Measurements from ENCODE around the gene MARS1.
"Not testable (repeated sequence)": the region's sequence is repeated elsewhere in the genome, so short reads cannot be mapped to it uniquely, and the experiment has no call there.

MARS1 gene

GRCh38 chr12:57489157-57489641 lies 1.3 kb downstream of the MARS1 start:
- DNase-seq (ENCODE audit: extremely low read depth in 1 of 2, low read depth in 1 of 2): no peak

GRCh38 chr12:57490126-57490525 lies 2.3 kb downstream of the MARS1 start:
- no peak for DNase-seq (ENCODE audit: extremely low read depth in 1 of 2, low read depth in 1 of 2)

GRCh38 chr12:57491393-57492280 lies 3.8 kb downstream of the MARS1 start:
- DNase-seq (ENCODE audit: extremely low read depth in 1 of 2, low read depth in 1 of 2): no peak

GRCh38 chr12:57495051-57495701 lies 7.3 kb downstream of the MARS1 start:
- DNase-seq (ENCODE audit: extremely low read depth in 1 of 2, low read depth in 1 of 2): not testable (repeated sequence)

GRCh38 chr12:57496822-57497221 lies 9.0 kb downstream of the MARS1 start:
- no peak for DNase-seq (ENCODE audit: extremely low read depth in 1 of 2, low read depth in 1 of 2)

- DNase-seq (ENCODE audit: extremely low read depth in 1 of 2, low read depth in 1 of 2): no peak
These were observed 9.6 kb downstream of the MARS1 start for GRCh38 chr12:57497223-57498131.

GRCh38 chr12:57498132-57498502 lies 10.2 kb downstream of the MARS1 start:
- no peak for DNase-seq (ENCODE audit: extremely low read depth in 1 of 2, low read depth in 1 of 2)

- no peak for DNase-seq (ENCODE audit: extremely low read depth in 1 of 2, low read depth in 1 of 2)
These were observed 10.7 kb downstream of the MARS1 start for GRCh38 chr12:57498571-57498970.

GRCh38 chr12:57500213-57500612 lies 12.3 kb downstream of the MARS1 start:
- DNase-seq (ENCODE audit: extremely low read depth in 1 of 2, low read depth in 1 of 2): no peak

GRCh38 chr12:57502311-57502969 lies 14.6 kb downstream of the MARS1 start:
- DNase-seq (ENCODE audit: extremely low read depth in 1 of 2, low read depth in 1 of 2): not testable (repeated sequence)

- not testable (repeated sequence) for DNase-seq (ENCODE audit: extremely low read depth in 1 of 2, low read depth in 1 of 2)
These were observed 18.7 kb downstream of the MARS1 start for GRCh38 chr12:57506541-57506940.

GRCh38 chr12:57507796-57508195 lies 19.9 kb downstream of the MARS1 start:
- not testable (repeated sequence) for DNase-seq (ENCODE audit: extremely low read depth in 1 of 2, low read depth in 1 of 2)

GRCh38 chr12:57511161-57511560 lies 23.3 kb downstream of the MARS1 start:
- no peak for DNase-seq (ENCODE audit: extremely low read depth in 1 of 2, low read depth in 1 of 2)

- no peak for DNase-seq (ENCODE audit: extremely low read depth in 1 of 2, low read depth in 1 of 2)
These were observed 23.9 kb downstream of the MARS1 start for GRCh38 chr12:57511588-57512325.

GRCh38 chr12:57512665-57513064 lies 24.8 kb downstream of the MARS1 start:
- no peak for DNase-seq (ENCODE audit: extremely low read depth in 1 of 2, low read depth in 1 of 2)

- DNase-seq (ENCODE audit: extremely low read depth in 1 of 2, low read depth in 1 of 2): no peak
These were observed 25.4 kb downstream of the MARS1 start for GRCh38 chr12:57513266-57513665.

GRCh38 chr12:57513677-57514076 lies 25.8 kb downstream of the MARS1 start:
- not testable (repeated sequence) for DNase-seq (ENCODE audit: extremely low read depth in 1 of 2, low read depth in 1 of 2)

GRCh38 chr12:57514246-57514645 lies 26.4 kb downstream of the MARS1 start:
- DNase-seq (ENCODE audit: extremely low read depth in 1 of 2, low read depth in 1 of 2): not testable (repeated sequence)

- no peak for DNase-seq (ENCODE audit: extremely low read depth in 1 of 2, low read depth in 1 of 2)
These were observed 27.0 kb downstream of the MARS1 start for GRCh38 chr12:57514720-57515407.
